ENCODE measurements around the gene SETD2. TPM values are rescaled to one million over a fixed set of nuclear protein-coding genes. Genes with fewer than 3 reads are reported as not detected.

The SETD2 gene
- polyA plus RNA-seq, 1 of the 3 experiments (the other 2 are of a cell fraction) = 12.1 TPM

GRCh38 chr3:47012342-47013230 is 151.3 kb downstream of the SETD2 start:
- H3K27ac ChIP-seq (ENCODE audit: low read depth in 2 of 2, low read length in 1 of 2) = no peak overlapping the region
- no peaks in the 10 kb centered on the region for H3K27me3 ChIP-seq (ENCODE audit: insufficient read depth)
- H3K9ac ChIP-seq = no peak overlapping the region
- no peak overlapping the region for H2AFZ ChIP-seq (ENCODE audit: low read depth)
- WGBS (ENCODE audit: low lambda C conversion rate) = 97% methylated on average over 4 of the region's 10 CpGs
- H3K4me3 ChIP-seq (ENCODE audit: low read depth in 2 of 2, low read length in 1 of 2) = no peak overlapping the region
- DNase-seq = no peak
- H3K9me2 ChIP-seq = no peaks in the 10 kb centered on the region
- H3K79me2 ChIP-seq (ENCODE audit: insufficient read depth) = no peaks in the 10 kb centered on the region
- no peak for TF ChIP-seq GABPA (IDR thresholded peaks at IDR 0.05; ENCODE audit: low read depth)
- no peak for TF ChIP-seq ZBTB33 (IDR thresholded peaks at IDR 0.05; ENCODE audit: borderline replicate concordance, low read depth)
- no peak for TF ChIP-seq TAF1 (IDR thresholded peaks at IDR 0.05; ENCODE audit: borderline replicate concordance, low read depth, low read length)
- TF ChIP-seq FOXM1 (IDR thresholded peaks at IDR 0.05; ENCODE audit: low read depth) = no peak
- no peak for TF ChIP-seq JUND (IDR thresholded peaks at IDR 0.05)
- no peak for TF ChIP-seq CHD2 (IDR thresholded peaks at IDR 0.05; ENCODE audit: low read length, partially characterized antibody)
- H3K9me3 ChIP-seq = no peaks in the 10 kb centered on the region
- peaks cover 13% of the 10 kb centered on the region for H3F3A ChIP-seq (replicated peaks; ENCODE audit: insufficient read depth)
- CTCF ChIA-PET = interaction anchor here (1.0 kb wide), 1 partner anchor 8 kb away, joined by 3 read pairs; no protein-coding TSS in a partner anchor
- peaks cover 14 to 15% of the 10 kb centered on the region in 2 experiments; a peak in 3 of 4 replicates for H3K4me1 ChIP-seq (ENCODE audit: control insufficient read depth in 1 of 2, insufficient read depth in 2 of 2, low read depth in 1 of 2, low read length in 1 of 2)
- H3K36me3 ChIP-seq (replicated peaks in 1 of 2; ENCODE audit: control insufficient read depth in 1 of 2, insufficient read depth in 2 of 2, low read length in 1 of 2) = peaks cover 0 to 22% of the 10 kb centered on the region in 2 experiments
- no peaks in the 10 kb centered on the region for H4K20me1 ChIP-seq (ENCODE audit: insufficient read depth)
- H3K4me2 ChIP-seq = no peak overlapping the region
- POLR2A ChIA-PET = no interaction called here

- no peak overlapping the region for H3K27ac ChIP-seq (ENCODE audit: low read depth in 2 of 2, low read length in 1 of 2)
- peaks cover 2 to 15% of the 10 kb centered on the region in 2 experiments; a peak in 2 of 4 replicates for H3K4me1 ChIP-seq (ENCODE audit: control insufficient read depth in 1 of 2, insufficient read depth in 2 of 2, low read depth in 1 of 2, low read length in 1 of 2)
- no peak overlapping the region for H3K4me3 ChIP-seq (ENCODE audit: low read depth in 2 of 2, low read length in 1 of 2)
- no peak for TF ChIP-seq TCF12 (IDR thresholded peaks at IDR 0.05)
- H3F3A ChIP-seq (replicated peaks; ENCODE audit: insufficient read depth) = peaks cover 5% of the 10 kb centered on the region
- DNase-seq = no peak
- no peak overlapping the region for H3K9ac ChIP-seq
- no peaks in the 10 kb centered on the region for H3K9me2 ChIP-seq
- no peaks in the 10 kb centered on the region for H3K9me3 ChIP-seq
- ChIA-PET POLR2A (no interaction called here), CTCF (interaction anchor here (0.9 to 2.2 kb wide), 3 partner anchors 13 to 102 kb away, joined by 3 to 5 read pairs (median 3); no protein-coding TSS in a partner anchor)
- H3K79me2 ChIP-seq (ENCODE audit: insufficient read depth) = no peaks in the 10 kb centered on the region
- H2AFZ ChIP-seq (ENCODE audit: low read depth) = no peak overlapping the region
- no peaks in the 10 kb centered on the region for H3K27me3 ChIP-seq (ENCODE audit: insufficient read depth)
- no peak overlapping the region for H3K4me2 ChIP-seq
- H4K20me1 ChIP-seq (ENCODE audit: insufficient read depth) = no peaks in the 10 kb centered on the region
- H3K36me3 ChIP-seq (replicated peaks in 1 of 2; ENCODE audit: control insufficient read depth in 1 of 2, insufficient read depth in 2 of 2, low read length in 1 of 2) = peaks cover 0 to 11% of the 10 kb centered on the region in 2 experiments
- whole genome bisulfite sequencing (ENCODE audit: low lambda C conversion rate) = 100% methylated on average over 5 of the region's 6 CpGs
Observed at GRCh38 chr3:47011371-47011770, 152.5 kb downstream of the SETD2 start.

- H3K79me2 ChIP-seq (ENCODE audit: insufficient read depth) = no peaks in the 10 kb centered on the region
- H3K4me3 ChIP-seq (ENCODE audit: low read depth in 2 of 2, low read length in 1 of 2) = no peak overlapping the region
- no peak overlapping the region for H3K27ac ChIP-seq (ENCODE audit: low read depth in 2 of 2, low read length in 1 of 2)
- H3K9me2 ChIP-seq = no peaks in the 10 kb centered on the region
- POLR2A ChIA-PET = no interaction called here
- no peak overlapping the region for H3K4me2 ChIP-seq
- no peaks in the 10 kb centered on the region for H4K20me1 ChIP-seq (ENCODE audit: insufficient read depth)
- no peaks in the 10 kb centered on the region for H3K27me3 ChIP-seq (ENCODE audit: insufficient read depth)
- 92% methylated on average over 4 of the region's 5 CpGs for WGBS (ENCODE audit: low lambda C conversion rate)
- peaks cover 0 to 15% of the 10 kb centered on the region in 2 experiments; a peak in 1 of 4 replicates for H3K4me1 ChIP-seq (ENCODE audit: control insufficient read depth in 1 of 2, insufficient read depth in 2 of 2, low read depth in 1 of 2, low read length in 1 of 2)
- no peaks in the 10 kb centered on the region for H3F3A ChIP-seq (replicated peaks; ENCODE audit: insufficient read depth)
- CTCF ChIA-PET = interaction anchor here (0.9 to 2.2 kb wide), 3 partner anchors 14 to 101 kb away, joined by 3 to 5 read pairs (median 3); no protein-coding TSS in a partner anchor
- no peak overlapping the region for H2AFZ ChIP-seq (ENCODE audit: low read depth)
- peaks cover 0 to 11% of the 10 kb centered on the region in 2 experiments for H3K36me3 ChIP-seq (replicated peaks in 1 of 2; ENCODE audit: control insufficient read depth in 1 of 2, insufficient read depth in 2 of 2, low read length in 1 of 2)
- no peaks in the 10 kb centered on the region for H3K9me3 ChIP-seq
- DNase-seq = no peak
- H3K9ac ChIP-seq = no peak overlapping the region
- TF ChIP-seq RXRA (IDR thresholded peaks at IDR 0.05; ENCODE audit: borderline replicate concordance, low read depth) = no peak
- TF ChIP-seq RAD21 (IDR thresholded peaks at IDR 0.05; ENCODE audit: low read length) = no peak
- no peak for TF ChIP-seq TAF1 (IDR thresholded peaks at IDR 0.05; ENCODE audit: borderline replicate concordance, low read depth, low read length)
- no peak for TF ChIP-seq SMC3 (IDR thresholded peaks at IDR 0.05; ENCODE audit: low read depth, low read length)
- no peak for TF ChIP-seq PBX3 (IDR thresholded peaks at IDR 0.05)
- no peak for TF ChIP-seq MEF2A (IDR thresholded peaks at IDR 0.05; ENCODE audit: borderline replicate concordance, low read depth)
- no peak for TF ChIP-seq EP300 (IDR thresholded peaks at IDR 0.05; ENCODE audit: borderline replicate concordance in 1 of 2, low read depth in 1 of 2, low read length in 1 of 2)
- TF ChIP-seq FOXJ3 (CRISPR knock-in tag; IDR thresholded peaks at IDR 0.05) = no peak
- TF ChIP-seq TCF12 (IDR thresholded peaks at IDR 0.05) = no peak
- no peak for TF ChIP-seq USF2 (IDR thresholded peaks at IDR 0.05; ENCODE audit: borderline replicate concordance, low read depth, low read length)
- TF ChIP-seq IRF3 (IDR thresholded peaks at IDR 0.05; ENCODE audit: low read depth, low read length) = no peak
Observed at GRCh38 chr3:47010910-47011309, 153.0 kb downstream of the SETD2 start.
